T-helper 17 cell (primary cell): ENCODE measurements around the gene ATP9A. TPM values are rescaled to one million over a fixed set of nuclear protein-coding genes. Genes with fewer than 3 reads are reported as not detected.
"Not testable (repeated sequence)": the region's sequence is repeated elsewhere in the genome, so short reads cannot be mapped to it uniquely, and the experiment has no call there.

Experiments used
- ATAC-seq: fragments of 150-1000 bp; cut with Tn5 transposase; 2 replicates; pipeline ENCODE4 v1.10.0; 2021; ENCODE audit warnings: mild to moderate bottlenecking, moderate library complexity
- DNase-seq, 3 donors: peaks; one replicate each; pipeline versions ENCODE4 v3.0.0 to v3.0.0-alpha.2; 2020 to 2021
- H3K9me3 ChIP-seq: one replicate; pipeline ENCODE4 v1.7.0; 2013; ENCODE audit warnings: low read length, mild to moderate bottlenecking; ENCODE audit not compliant: control insufficient read depth, poor library complexity, severe bottlenecking
- H3K27ac Mint-ChIP-seq: one replicate; pipeline ENCODE4 v1.8.0; 2022; ENCODE audit warnings: mild to moderate bottlenecking, moderate library complexity, mixed read lengths
- H3K27me3 Mint-ChIP-seq: one replicate; pipeline ENCODE4 v1.8.0; 2022; ENCODE audit warnings: mixed read lengths
- H3K36me3 Mint-ChIP-seq: one replicate; pipeline ENCODE4 v1.8.0; 2022; ENCODE audit warnings: low read depth, mixed read lengths
- H3K4me1 Mint-ChIP-seq: one replicate; pipeline ENCODE4 v1.8.0; 2022; ENCODE audit warnings: mild to moderate bottlenecking, mixed read lengths
- H3K4me3 Mint-ChIP-seq: one replicate; pipeline ENCODE4 v1.8.0; 2022; ENCODE audit warnings: mild to moderate bottlenecking, moderate library complexity, mixed read lengths
- total RNA-seq, 4 donors: library from RNA in 2 of 4; stranded (reverse) in 2 of 4; gene quantifications; one replicate each; pipeline ENCODE4 v1.2.3 and lab custom pipeline; 2022 to 2026

Gene ATP9A
- total RNA-seq, 2 donors from 2014 or later, result 0.15 to 4.2 TPM

GRCh38 chr20:51801122-51801822 is 33.1 kb upstream of the ATP9A start:
- no peak for DNase-seq
- Mint-ChIP-seq H3K4me1 (peaks cover 3% of the 10 kb centered on the region), H3K36me3 (peaks cover 5% of the 10 kb centered on the region), H3K27ac (no peak overlapping the region), H3K4me3 (peak overlapping the region; percentile 12), H3K27me3 (peaks cover 71% of the 10 kb centered on the region)
- ATAC-seq, result no peak
- H3K9me3 ChIP-seq, result no peaks in the 10 kb centered on the region

- Mint-ChIP-seq H3K27ac (no peak overlapping the region), H3K36me3 (peaks cover 2% of the 10 kb centered on the region), H3K4me3 (peak overlapping the region; percentile 12), H3K27me3 (peaks cover 71% of the 10 kb centered on the region), H3K4me1 (peaks cover 3% of the 10 kb centered on the region)
- no peak for ATAC-seq
- DNase-seq, result no peak
- H3K9me3 ChIP-seq, result no peaks in the 10 kb centered on the region
Observed at GRCh38 chr20:51800872-51801121, 32.6 kb upstream of the ATP9A start.

- H3K27me3 Mint-ChIP-seq, result peaks cover 72% of the 10 kb centered on the region
Observed at GRCh38 chr20:51800060-51800871, 32.1 kb upstream of the ATP9A start.

GRCh38 chr20:51799401-51799860 is 31.2 kb upstream of the ATP9A start:
- Mint-ChIP-seq H3K4me3 (peak overlapping the region; percentile 25), H3K36me3 (peaks cover 2% of the 10 kb centered on the region), H3K4me1 (peaks cover 3% of the 10 kb centered on the region), H3K27ac (no peak overlapping the region), H3K27me3 (peaks cover 65% of the 10 kb centered on the region)
- H3K9me3 ChIP-seq, result no peaks in the 10 kb centered on the region
- no peak for DNase-seq
- ATAC-seq, result no peak

More at GRCh38 chr20:51800060-51800871, 32.1 kb upstream of the ATP9A start:
- H3K27ac Mint-ChIP-seq, result no peak overlapping the region
- peak in 2 of 3 donors; percentile 31 to 32 for DNase-seq
- H3K9me3 ChIP-seq, result no peaks in the 10 kb centered on the region
- H3K36me3 Mint-ChIP-seq, result peaks cover 2% of the 10 kb centered on the region
- peaks cover 3% of the 10 kb centered on the region for H3K4me1 Mint-ChIP-seq
- peak; percentile 53 for ATAC-seq
- H3K4me3 Mint-ChIP-seq, result peak overlapping the region; percentile 45

GRCh38 chr20:51797357-51798025 is 29.3 kb upstream of the ATP9A start:
- H3K4me1 Mint-ChIP-seq, result peaks cover 3% of the 10 kb centered on the region
- H3K9me3 ChIP-seq, result no peaks in the 10 kb centered on the region
- H3K27me3 Mint-ChIP-seq, result peaks cover 67% of the 10 kb centered on the region
- peaks cover 2% of the 10 kb centered on the region for H3K36me3 Mint-ChIP-seq
- DNase-seq, result no peak
- no peak overlapping the region for H3K27ac Mint-ChIP-seq
- no peak for ATAC-seq
- no peak overlapping the region for H3K4me3 Mint-ChIP-seq

GRCh38 chr20:51796340-51796739 is 28.1 kb upstream of the ATP9A start:
- no peaks in the 10 kb centered on the region for H3K9me3 ChIP-seq
- Mint-ChIP-seq H3K27me3 (peaks cover 63% of the 10 kb centered on the region), H3K27ac (no peak overlapping the region)

GRCh38 chr20:51792960-51793359 is 24.8 kb upstream of the ATP9A start:
- H3K4me3 Mint-ChIP-seq, result no peak overlapping the region
- peaks cover 2% of the 10 kb centered on the region for H3K36me3 Mint-ChIP-seq
- DNase-seq, result no peak
- ATAC-seq, result no peak
- H3K9me3 ChIP-seq, result no peaks in the 10 kb centered on the region
- no peak overlapping the region for H3K27ac Mint-ChIP-seq
- H3K4me1 Mint-ChIP-seq, result no peaks in the 10 kb centered on the region
- peaks cover 57% of the 10 kb centered on the region for H3K27me3 Mint-ChIP-seq

More at GRCh38 chr20:51796340-51796739, 28.1 kb upstream of the ATP9A start:
- Mint-ChIP-seq H3K36me3 (peaks cover 2% of the 10 kb centered on the region), H3K4me1 (peaks cover 3% of the 10 kb centered on the region), H3K4me3 (no peak overlapping the region)
- DNase-seq, result no peak
- ATAC-seq, result no peak

GRCh38 chr20:51791626-51792025 is 23.4 kb upstream of the ATP9A start:
- ATAC-seq (no peak), DNase-seq (no peak)
- Mint-ChIP-seq H3K36me3 (no peaks in the 10 kb centered on the region), H3K27ac (no peak overlapping the region), H3K4me3 (no peak overlapping the region), H3K27me3 (peaks cover 50% of the 10 kb centered on the region), H3K4me1 (no peaks in the 10 kb centered on the region)
- no peaks in the 10 kb centered on the region for H3K9me3 ChIP-seq

GRCh38 chr20:51790256-51790655 is 22.1 kb upstream of the ATP9A start:
- no peak for DNase-seq
- Mint-ChIP-seq H3K27me3 (peaks cover 40% of the 10 kb centered on the region), H3K36me3 (no peaks in the 10 kb centered on the region), H3K4me3 (no peak overlapping the region), H3K27ac (no peak overlapping the region), H3K4me1 (no peaks in the 10 kb centered on the region)
- ATAC-seq, result no peak
- H3K9me3 ChIP-seq, result no peaks in the 10 kb centered on the region

GRCh38 chr20:51789434-51789833 is 21.2 kb upstream of the ATP9A start:
- peaks cover 40% of the 10 kb centered on the region for H3K27me3 Mint-ChIP-seq
- ATAC-seq, result no peak
- no peaks in the 10 kb centered on the region for H3K4me1 Mint-ChIP-seq
- H3K4me3 Mint-ChIP-seq, result no peak overlapping the region
- H3K36me3 Mint-ChIP-seq, result no peaks in the 10 kb centered on the region
- H3K27ac Mint-ChIP-seq, result no peak overlapping the region
- H3K9me3 ChIP-seq, result no peaks in the 10 kb centered on the region
- no peak for DNase-seq

GRCh38 chr20:51788822-51789221 is 20.6 kb upstream of the ATP9A start:
- H3K4me3 Mint-ChIP-seq, result no peak overlapping the region
- H3K9me3 ChIP-seq, result no peaks in the 10 kb centered on the region
- H3K27me3 Mint-ChIP-seq, result peaks cover 35% of the 10 kb centered on the region
- H3K36me3 Mint-ChIP-seq, result no peaks in the 10 kb centered on the region
- H3K4me1 Mint-ChIP-seq, result no peaks in the 10 kb centered on the region
- DNase-seq (no peak), ATAC-seq (no peak)
- no peak overlapping the region for H3K27ac Mint-ChIP-seq

GRCh38 chr20:51784299-51784698 is 16.1 kb upstream of the ATP9A start:
- H3K4me1 Mint-ChIP-seq, result no peaks in the 10 kb centered on the region
- ATAC-seq (no peak), DNase-seq (no peak)
- no peaks in the 10 kb centered on the region for H3K36me3 Mint-ChIP-seq
- peaks cover 16% of the 10 kb centered on the region for H3K27me3 Mint-ChIP-seq
- H3K4me3 Mint-ChIP-seq, result no peak overlapping the region
- no peaks in the 10 kb centered on the region for H3K9me3 ChIP-seq
- no peak overlapping the region for H3K27ac Mint-ChIP-seq

GRCh38 chr20:51778229-51778759 is 10.1 kb upstream of the ATP9A start:
- ATAC-seq, H3K36me3 Mint-ChIP-seq, H3K4me1 Mint-ChIP-seq, DNase-seq, H3K4me3 Mint-ChIP-seq, H3K9me3 ChIP-seq, H3K27ac Mint-ChIP-seq: not testable (repeated sequence)
- H3K27me3 Mint-ChIP-seq, result peaks cover 11% of the 10 kb centered on the region
